ENCODE data around the gene GRIK3. TPM values are rescaled to one million over a fixed set of nuclear protein-coding genes. Genes with fewer than 3 reads are reported as not detected.
"Not testable (repeated sequence)": the region's sequence is repeated elsewhere in the genome, so short reads cannot be mapped to it uniquely, and the experiment has no call there.

Gene GRIK3
- total and polyA plus RNA-seq, 3 donors from 2014 or later = 0.99 to 6.3 (median 3.1) TPM

DNA sequence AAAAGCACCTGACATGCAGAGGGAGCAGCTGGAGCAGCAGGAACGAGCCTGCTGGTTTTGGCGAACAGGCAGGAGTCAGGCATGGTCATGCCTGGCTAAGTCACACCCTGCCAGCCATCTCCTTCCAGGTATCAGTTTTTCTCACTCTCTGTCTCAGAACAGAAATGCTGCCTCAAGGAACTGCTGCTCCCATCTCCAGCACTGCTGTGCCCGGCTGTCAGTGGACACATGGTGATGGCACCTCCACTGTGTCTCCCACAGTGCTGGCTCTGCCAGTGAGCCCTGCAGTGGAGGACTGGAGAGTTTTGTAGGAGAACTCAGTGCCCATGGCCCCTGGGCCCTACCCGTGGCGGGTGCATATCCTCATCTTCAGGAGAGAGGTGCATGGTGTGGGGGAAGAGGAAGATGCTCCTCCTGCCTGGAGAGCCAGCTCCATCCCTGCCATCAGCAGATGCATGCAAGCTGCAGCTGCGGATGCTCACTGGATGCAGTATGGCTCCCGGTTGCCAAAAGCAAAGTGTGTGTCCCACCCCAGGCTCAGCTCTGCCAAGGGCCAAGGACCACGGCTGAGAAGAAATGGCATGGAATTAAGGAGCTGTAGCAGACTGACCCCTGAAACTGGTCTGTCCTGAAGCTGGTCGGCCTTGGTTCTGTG is 114.7 kb downstream of the GRIK3 start:
- WGBS, 2 donors = 79 to 84% methylated on average over 8 to 9 of the region's 9 CpGs
- no peaks in the 10 kb centered on the region for H3K4me1 ChIP-seq
- H3K9me3 ChIP-seq = no peaks in the 10 kb centered on the region
- no peak for TF ChIP-seq POLR2A (IDR thresholded peaks at IDR 0.05)
- TF ChIP-seq CTCF (IDR thresholded peaks at IDR 0.05) = no peak
- no peaks in the 10 kb centered on the region for H3K36me3 ChIP-seq (ENCODE audit: low read depth, missing control alignments)
- intact Hi-C loops (cut with DNase I; ENCODE audit: low total_unique reads) = no loop called here
- no peak overlapping the region for H3K27ac ChIP-seq
- H3K27me3 ChIP-seq = no peaks in the 10 kb centered on the region
- H3K4me3 ChIP-seq = no peak overlapping the region
- no peak for DNase-seq

DNA sequence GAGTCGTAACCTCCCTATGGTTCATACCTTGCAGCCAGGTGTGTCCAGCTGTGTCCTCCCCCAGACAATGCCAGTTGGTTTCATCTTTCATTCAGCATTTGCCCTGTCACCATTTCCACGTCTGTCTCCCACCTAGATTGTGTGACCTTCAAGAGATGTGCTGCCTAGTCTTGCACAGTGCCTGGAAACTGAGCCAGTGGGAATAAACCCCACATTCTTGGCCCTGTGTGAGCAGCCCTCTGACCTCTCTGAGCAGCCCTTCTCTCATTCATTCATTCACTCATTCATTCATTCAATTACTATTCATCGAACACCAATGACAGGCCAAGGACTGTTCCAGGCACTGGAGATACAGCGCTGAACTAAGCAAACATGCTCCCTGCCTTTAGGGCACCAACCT is 115.7 kb downstream of the GRIK3 start:
- H3K27me3 ChIP-seq = no peaks in the 10 kb centered on the region
- H3K4me1 ChIP-seq = no peaks in the 10 kb centered on the region
- DNase-seq = no peak
- intact Hi-C loops (cut with DNase I; ENCODE audit: low total_unique reads) = no loop called here
- no peaks in the 10 kb centered on the region for H3K36me3 ChIP-seq (ENCODE audit: low read depth, missing control alignments)
- no peak overlapping the region for H3K27ac ChIP-seq
- no peak overlapping the region for H3K4me3 ChIP-seq
- H3K9me3 ChIP-seq = no peaks in the 10 kb centered on the region
- 84 to 88% methylated on average over 4 of the region's 4 CpGs for WGBS, 2 donors
- TF ChIP-seq POLR2A (IDR thresholded peaks at IDR 0.05) = no peak
- TF ChIP-seq CTCF (IDR thresholded peaks at IDR 0.05) = no peak

- H3K9me3 ChIP-seq; H3K27me3 ChIP-seq; H3K4me1 ChIP-seq; intact Hi-C loops (cut with DNase I; ENCODE audit: low total_unique reads); H3K4me3 ChIP-seq; H3K36me3 ChIP-seq (ENCODE audit: low read depth, missing control alignments); DNase-seq; H3K27ac ChIP-seq: not testable (repeated sequence)
- WGBS, 2 donors = 93 to 94% methylated on average over 3 of the region's 3 CpGs
Observed at GRCh38 chr1:36916542-36916941, 117.8 kb downstream of the GRIK3 start.

DNA sequence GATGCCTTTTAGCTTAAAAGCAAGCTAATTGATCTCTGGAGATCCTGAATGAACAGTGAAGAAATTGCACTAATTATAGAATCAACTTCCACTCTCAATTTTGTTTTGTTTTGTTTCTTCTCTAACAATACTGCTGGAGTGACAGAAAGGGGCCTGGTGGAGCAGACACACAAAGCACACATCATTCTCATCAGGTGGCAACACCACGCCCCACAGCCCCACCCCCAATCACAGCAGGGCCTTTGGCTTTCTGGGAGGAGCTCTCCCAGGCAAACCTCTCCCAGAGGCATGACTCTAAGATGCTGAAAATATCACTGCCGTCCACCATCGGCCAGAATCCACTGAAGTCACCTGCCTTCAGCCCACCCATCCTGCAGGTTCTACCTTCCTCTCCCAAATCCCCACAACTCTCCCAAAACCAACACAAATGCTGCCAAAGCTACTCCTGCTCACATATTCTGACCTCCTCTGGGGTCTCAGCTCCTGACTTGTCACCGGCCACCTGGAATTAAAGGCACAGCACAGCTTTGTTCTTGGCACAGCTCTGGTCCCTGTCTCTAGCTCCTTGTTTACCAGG is 120.7 kb downstream of the GRIK3 start:
- TF ChIP-seq CTCF (IDR thresholded peaks at IDR 0.05) (no peak), POLR2A (IDR thresholded peaks at IDR 0.05) (no peak)
- DNase-seq = no peak
- H3K9me3 ChIP-seq = no peaks in the 10 kb centered on the region
- H3K27me3 ChIP-seq = no peaks in the 10 kb centered on the region
- intact Hi-C loops (cut with DNase I; ENCODE audit: low total_unique reads) = no loop called here
- no peaks in the 10 kb centered on the region for H3K36me3 ChIP-seq (ENCODE audit: low read depth, missing control alignments)
- WGBS, 2 donors = 61 to 66% methylated on average over 4 of the region's 4 CpGs
- no peak overlapping the region for H3K27ac ChIP-seq
- H3K4me1 ChIP-seq = peaks cover 3% of the 10 kb centered on the region
- H3K4me3 ChIP-seq = no peak overlapping the region

GRCh38 chr1:36913016-36913415 is 121.3 kb downstream of the GRIK3 start:
- intact Hi-C loops (cut with DNase I; ENCODE audit: low total_unique reads) = no loop called here
- no peaks in the 10 kb centered on the region for H3K36me3 ChIP-seq (ENCODE audit: low read depth, missing control alignments)
- H3K27me3 ChIP-seq = no peaks in the 10 kb centered on the region
- TF ChIP-seq CTCF (IDR thresholded peaks at IDR 0.05) = no peak
- no peak for TF ChIP-seq POLR2A (IDR thresholded peaks at IDR 0.05)
- DNase-seq = no peak
- H3K27ac ChIP-seq = no peak overlapping the region
- no peak overlapping the region for H3K4me3 ChIP-seq
- WGBS, 2 donors = 83 to 85% methylated on average over 4 to 5 of the region's 5 CpGs
- H3K9me3 ChIP-seq = no peaks in the 10 kb centered on the region
- peaks cover 3% of the 10 kb centered on the region for H3K4me1 ChIP-seq
